RKO (cell line): ENCODE data around the gene ACAA2.
"Not testable (repeated sequence)": the region's sequence is repeated elsewhere in the genome, so short reads cannot be mapped to it uniquely, and the experiment has no call there.

ENCODE experiments used
- DNase-seq: peaks from one replicate; pipeline ENCODE4 v3.0.0-alpha.2; 2016; ENCODE audit warnings: low spot score

Gene ACAA2

GRCh38 chr18:49811151-49811938 is 2.0 kb downstream of the ACAA2 start:
- no peak for DNase-seq

DNA sequence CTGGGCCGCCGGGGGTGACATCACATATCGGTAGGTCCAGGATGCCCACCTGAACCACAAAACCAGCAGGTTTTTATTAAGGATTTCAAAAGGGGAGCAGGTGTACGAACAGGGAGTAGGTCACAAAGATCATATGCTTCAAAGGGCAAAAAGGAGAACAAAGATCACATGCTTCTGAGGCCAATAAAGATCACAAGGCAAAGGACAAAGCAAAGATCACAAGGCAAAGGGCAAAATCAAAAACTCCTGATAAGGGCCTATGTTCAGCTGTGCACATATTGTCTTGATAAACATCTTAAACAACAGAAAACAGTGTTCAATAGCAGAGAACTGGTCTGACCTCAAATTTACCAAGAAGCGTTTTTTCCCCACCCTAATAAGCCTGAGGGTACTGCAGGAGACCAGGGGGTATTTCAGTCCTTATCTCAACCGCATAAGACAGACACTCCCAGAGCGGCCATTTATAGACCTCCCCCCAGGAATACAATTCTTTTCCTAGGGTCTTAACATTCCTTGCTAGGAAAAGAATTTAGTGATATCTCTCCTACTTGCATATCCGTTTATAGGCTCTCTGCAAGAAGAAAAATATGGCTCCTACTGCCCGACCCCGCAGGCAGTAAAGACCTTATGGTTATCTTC is 4.7 kb downstream of the ACAA2 start:
- not testable (repeated sequence) for DNase-seq

DNA sequence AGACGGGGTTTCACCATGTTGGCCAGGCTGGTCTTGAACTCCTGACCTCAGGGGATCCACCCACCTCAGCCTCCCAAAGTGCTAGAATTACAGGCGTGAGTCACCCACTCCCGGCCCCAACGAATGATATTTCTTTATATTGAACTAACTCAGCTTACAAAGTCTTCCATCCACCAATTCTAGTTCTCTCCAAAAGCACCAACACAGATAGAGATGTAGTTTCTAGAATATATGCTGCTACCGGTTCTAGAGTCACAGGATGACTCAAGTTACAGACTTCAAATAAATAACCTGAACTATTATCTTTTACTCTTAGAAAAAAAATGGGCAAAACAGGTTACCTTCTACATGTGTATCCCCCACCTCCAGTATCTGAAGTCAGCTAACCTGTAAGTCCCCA is 9.2 kb downstream of the ACAA2 start:
- DNase-seq: no peak

DNA sequence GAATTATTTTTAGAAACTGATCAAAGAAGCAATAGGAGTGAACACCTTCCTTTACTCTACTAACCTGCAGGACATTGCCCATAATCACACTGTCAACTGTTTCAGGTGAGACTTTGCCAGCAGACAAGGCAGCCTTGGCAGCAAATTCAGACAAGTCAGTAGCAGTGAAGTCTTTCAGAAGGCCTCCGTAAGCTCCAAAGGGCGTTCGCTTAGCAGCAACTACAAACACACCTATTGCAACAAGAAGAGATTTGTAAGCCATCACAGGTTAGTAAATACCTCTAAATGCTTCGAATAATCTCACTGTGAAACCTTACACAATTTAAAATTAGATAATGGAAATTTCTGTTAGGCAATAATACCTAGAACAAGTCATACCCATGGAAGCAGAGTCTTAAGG is 10.7 kb downstream of the ACAA2 start:
- DNase-seq: no peak

GRCh38 chr18:49800491-49800890 is 12.8 kb downstream of the ACAA2 start:
- DNase-seq: not testable (repeated sequence)

DNA sequence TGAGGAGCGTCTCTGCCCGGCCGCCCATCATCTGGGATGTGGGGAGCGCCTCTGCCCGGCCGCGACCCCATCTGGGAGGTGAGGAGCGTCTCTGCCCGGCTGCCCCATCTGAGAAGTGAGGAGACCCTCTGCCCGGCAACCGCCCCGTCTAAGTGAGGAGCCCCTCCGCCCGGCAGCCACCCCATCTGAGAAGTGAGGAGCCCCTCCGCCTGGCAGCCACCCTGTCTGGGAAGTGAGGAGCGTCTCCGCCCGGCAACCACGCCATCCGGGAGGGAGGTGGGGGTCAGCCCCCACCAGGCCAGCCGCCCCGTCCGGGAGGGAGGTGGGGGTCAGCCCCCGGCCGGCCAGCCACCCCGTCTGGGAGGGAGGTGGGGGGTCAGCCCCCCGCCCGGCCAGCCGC is 13.5 kb downstream of the ACAA2 start:
- DNase-seq: not testable (repeated sequence)

DNA sequence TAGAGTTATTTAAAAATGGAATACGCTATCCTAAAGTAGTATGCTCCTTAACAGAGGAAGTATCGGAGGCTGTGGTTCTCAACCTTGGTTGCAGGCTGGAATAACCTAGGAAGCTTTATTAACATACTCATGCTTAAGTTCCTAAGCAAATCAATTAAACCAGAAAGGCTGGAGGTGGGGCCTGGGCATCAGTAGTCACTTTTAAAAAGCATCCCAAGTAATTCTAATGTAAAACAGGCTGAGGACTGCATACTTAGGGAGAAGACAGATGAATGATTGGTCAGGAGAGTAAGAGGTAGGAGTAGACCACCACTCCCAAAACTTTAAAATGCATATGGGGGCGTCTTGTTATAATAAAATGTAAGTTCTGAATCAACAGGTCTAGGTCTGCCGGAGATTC is 15.3 kb downstream of the ACAA2 start:
- DNase-seq: no peak

DNA sequence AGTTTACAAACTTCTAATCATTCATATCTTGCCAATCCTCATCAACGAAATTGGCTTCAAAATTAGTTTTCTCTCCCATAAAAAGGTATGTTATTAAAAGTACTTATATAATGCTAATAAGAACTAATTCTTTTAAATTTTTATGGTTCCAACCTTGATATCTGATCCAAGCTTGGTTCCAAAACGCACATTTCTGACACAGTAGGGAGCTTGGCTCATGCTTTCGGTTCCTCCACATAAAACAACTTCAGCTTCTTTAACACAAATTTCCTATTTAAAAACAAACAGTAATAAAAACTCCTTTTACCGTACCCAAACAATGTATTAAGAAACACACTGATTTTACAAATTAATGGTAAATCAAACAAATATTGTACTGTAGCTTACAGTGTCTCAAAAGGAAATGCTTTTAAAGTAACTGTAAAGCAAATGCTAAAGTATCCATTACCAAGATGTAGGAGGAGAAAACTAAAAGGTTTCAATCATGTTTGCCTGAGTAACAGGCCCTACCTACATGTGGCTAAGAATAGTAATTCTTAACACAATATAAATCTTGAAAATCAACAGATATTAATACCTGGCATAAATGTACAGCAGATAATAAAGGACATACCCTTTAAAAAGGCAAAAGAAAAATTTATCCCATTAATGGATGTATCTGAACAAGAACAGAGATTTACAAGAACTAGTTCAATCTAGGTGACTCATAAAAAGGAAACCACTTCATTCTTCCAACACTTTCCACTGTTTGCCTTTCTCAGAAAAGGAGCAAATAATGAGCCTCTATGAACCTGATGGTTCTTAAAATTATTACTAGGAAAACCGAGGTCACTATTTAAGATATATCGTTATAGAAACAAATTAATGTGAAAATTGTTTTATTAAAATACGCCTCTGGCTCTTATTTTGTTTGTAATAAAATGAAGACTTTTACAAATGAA is 17.5 kb downstream of the ACAA2 start:
- DNase-seq: no peak

GRCh38 chr18:49794743-49795142 is 18.6 kb downstream of the ACAA2 start:
- DNase-seq: no peak

DNA sequence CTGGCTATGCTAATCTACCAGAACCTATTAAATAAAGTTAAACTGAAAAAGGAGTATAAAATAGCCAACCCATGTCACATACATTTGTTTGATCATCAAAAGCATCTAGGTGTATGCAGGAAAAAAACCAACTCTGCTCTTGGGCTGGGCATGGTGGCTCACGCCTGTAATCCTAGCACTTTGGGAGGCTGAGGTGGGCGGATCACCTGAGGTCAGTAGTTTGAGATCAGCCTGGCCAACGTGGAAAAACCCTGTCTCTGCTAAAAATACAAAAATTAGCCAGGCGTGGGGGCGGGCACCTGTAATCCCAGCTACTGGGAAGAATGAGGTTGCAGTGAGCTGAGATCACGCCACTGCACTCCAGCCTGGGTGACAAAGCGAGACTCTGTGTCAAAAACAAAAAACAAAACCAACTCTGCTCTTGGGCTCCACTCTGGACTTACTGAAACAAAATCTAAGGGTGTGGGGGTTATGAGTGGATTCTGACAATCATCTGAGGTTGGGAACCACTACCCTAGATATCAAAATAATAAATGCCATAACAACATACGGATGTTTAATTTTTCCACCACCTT is 23.7 kb downstream of the ACAA2 start:
- DNase-seq: not testable (repeated sequence)

- no peak for DNase-seq
These were observed 24.9 kb downstream of the ACAA2 start for GRCh38 chr18:49788327-49788898.

DNA sequence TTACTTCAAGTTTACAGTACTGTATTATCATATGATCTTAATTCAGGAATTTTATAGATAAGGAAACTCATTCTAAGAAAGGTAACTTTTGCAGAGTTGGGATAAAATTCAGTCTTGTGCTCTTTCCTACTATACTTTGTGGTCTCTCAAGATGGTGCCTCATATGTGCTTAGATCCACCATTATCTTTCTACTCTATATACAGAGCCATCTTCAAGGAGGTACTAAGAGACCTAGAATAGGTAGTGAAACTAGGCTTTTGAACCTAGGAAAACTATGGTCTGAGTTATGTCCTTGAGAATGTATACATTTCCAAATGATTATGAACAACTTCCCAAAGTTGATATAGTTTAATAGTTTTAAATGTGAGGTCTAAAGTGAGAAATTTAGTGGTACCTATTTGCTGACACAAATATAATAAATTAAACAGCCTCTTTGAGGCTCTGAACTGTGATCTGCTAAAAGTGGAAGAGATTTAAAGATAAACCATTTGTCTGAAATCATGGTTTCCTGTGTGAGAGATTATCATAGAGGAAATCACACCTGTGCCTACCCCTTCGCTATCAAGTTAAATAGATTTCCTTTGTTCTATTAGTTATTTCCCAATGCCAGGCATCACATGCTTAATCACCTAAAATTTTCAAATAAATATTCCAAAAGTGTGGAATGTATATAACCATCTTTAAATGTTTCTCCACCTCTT is 27.2 kb downstream of the ACAA2 start:
- no peak for DNase-seq

- no peak for DNase-seq
These were observed 28.7 kb downstream of the ACAA2 start for GRCh38 chr18:49784427-49785185.

- DNase-seq: not testable (repeated sequence)
These were observed 29.7 kb downstream of the ACAA2 start for GRCh38 chr18:49783631-49784030.

DNA sequence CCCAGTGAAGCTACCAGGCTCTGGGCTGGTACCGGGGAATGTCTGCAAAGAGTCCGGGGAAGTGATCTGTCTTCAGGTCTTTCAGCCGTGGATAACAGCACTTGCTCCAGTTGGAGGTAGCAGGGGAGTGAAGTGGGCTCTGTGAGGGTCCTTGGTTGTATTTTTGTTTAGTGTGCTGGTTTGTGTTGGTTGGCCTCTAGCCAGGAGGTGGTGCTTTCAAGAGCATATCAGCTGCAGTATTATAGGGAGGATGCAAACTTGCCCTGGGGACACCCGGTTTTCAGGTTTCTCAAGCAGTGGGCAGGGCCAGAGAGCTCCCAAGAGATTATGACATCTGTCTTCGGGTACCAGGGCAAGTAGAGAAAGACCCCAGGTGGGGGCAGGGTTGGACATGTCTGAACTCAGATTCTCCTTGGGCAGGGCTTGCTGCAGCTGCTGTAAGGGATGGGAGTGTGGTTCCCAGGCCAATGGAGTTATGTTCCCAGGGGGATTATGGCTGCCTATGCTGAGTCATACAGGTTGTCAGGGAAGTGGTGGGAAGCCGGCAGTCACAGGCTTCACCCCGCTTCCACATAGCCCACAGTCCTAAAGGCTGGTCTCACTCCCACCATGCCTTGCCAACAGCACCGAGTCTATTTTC is 34.4 kb downstream of the ACAA2 start:
- no peak for DNase-seq

- no peak for DNase-seq
These were observed 44.1 kb downstream of the ACAA2 start for GRCh38 chr18:49769047-49769728.

DNA sequence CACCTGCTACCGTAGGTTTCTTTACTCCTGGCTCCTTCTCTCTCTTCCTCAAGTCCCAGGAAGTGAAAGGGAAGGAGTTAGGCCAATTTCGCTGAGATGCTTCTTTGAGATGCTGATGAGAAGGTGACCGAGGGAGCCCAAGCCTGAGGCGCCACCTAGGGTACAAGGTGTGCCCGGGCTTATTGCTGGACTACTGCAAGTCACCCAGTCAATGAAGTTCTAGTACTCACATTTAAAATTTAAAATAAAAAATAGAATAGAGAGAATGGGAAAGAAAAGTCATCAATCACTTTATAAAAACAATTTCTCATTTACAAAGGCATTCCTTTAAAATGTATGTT is 45.3 kb downstream of the ACAA2 start:
- peak; percentile 15 for DNase-seq

GRCh38 chr18:49767111-49768050 is 46.0 kb downstream of the ACAA2 start:
- no peak for DNase-seq
